ENCODE data around the gene ATP10A. TPM values are rescaled to one million over a fixed set of nuclear protein-coding genes. Genes with fewer than 3 reads are reported as not detected.

The ATP10A gene
- total RNA-seq, 1 experiment from 2014 or later: 3.9 TPM

- Histone ChIP-seq H3K9me3 (ENCODE audit: control insufficient read depth, low read depth, low read length) (no peaks in the 10 kb centered on the region), H2AFZ (ENCODE audit: low read length) (no peak overlapping the region), H4K91ac (ENCODE audit: insufficient read length, low read depth, low read length) (no peak overlapping the region), H3K4ac (ENCODE audit: low read depth, low read length) (no peak overlapping the region), H3T11ph (ENCODE audit: low read length) (no peak overlapping the region), H2BK15ac (ENCODE audit: low read depth, low read length) (no peak overlapping the region), H4K20me1 (ENCODE audit: control insufficient read depth, insufficient read depth, insufficient read length) (no peaks in the 10 kb centered on the region), H3K23me2 (ENCODE audit: insufficient read length, low read depth, low read length, poor library complexity, severe bottlenecking) (no peaks in the 10 kb centered on the region), H3K79me1 (ENCODE audit: insufficient read depth, low read depth, low read length, poor library complexity, severe bottlenecking) (no peaks in the 10 kb centered on the region), H2BK12ac (ENCODE audit: insufficient read length, low read depth, low read length) (no peak overlapping the region), H4K5ac (ENCODE audit: insufficient read length, low read depth, low read length) (no peak overlapping the region), H4K8ac (replicated peaks; ENCODE audit: insufficient read length, low read depth, low read length) (no peak overlapping the region), H3K18ac (ENCODE audit: insufficient read length, low read depth, low read length) (no peak overlapping the region), H2AK5ac (ENCODE audit: insufficient read length, low read length) (no peak overlapping the region), H3K14ac (ENCODE audit: insufficient read depth, low read length) (no peak overlapping the region), H3K56ac (ENCODE audit: insufficient read length, low read depth, low read length) (no peak overlapping the region), H2BK120ac (ENCODE audit: low read depth, low read length, poor library complexity, severe bottlenecking) (no peak overlapping the region), H3K4me1 (ENCODE audit: insufficient read depth, low read length) (no peaks in the 10 kb centered on the region), H3K4me2 (ENCODE audit: insufficient read depth, insufficient read length, low read length) (no peak overlapping the region), H3K27me3 (ENCODE audit: insufficient read depth, low read length) (no peaks in the 10 kb centered on the region), H3K27ac (ENCODE audit: insufficient read length, low read depth, low read length) (no peak overlapping the region), H3K23ac (ENCODE audit: insufficient read length, low read depth, low read length) (no peak overlapping the region), H3K9ac (ENCODE audit: extremely low read depth, insufficient read length, low read length) (no peak overlapping the region), H2BK20ac (ENCODE audit: low read depth, low read length, poor library complexity, severe bottlenecking) (no peak overlapping the region), H3K79me2 (ENCODE audit: insufficient read depth, low read length) (no peaks in the 10 kb centered on the region), H2BK5ac (ENCODE audit: insufficient read length, low read length) (no peak overlapping the region)
- no peak for DNase-seq
- Mint-ChIP-seq H3K27ac (no peak overlapping the region), H3K36me3 (ENCODE audit: insufficient read depth in 1 of 3, low read depth in 3 of 3) (peaks cover 0 to 13% (median 11%) of the 10 kb centered on the region in 3 experiments; a peak in 5 of 7 replicates), H3K4me1 (peaks cover 15 to 20% of the 10 kb centered on the region in 2 experiments), H3K4me3 (no peak overlapping the region), H3K27me3 (ENCODE audit: low read depth) (no peaks in the 10 kb centered on the region; the same call in none of the 2 replicates), H3K9me3 (peaks cover 0 to 11% of the 10 kb centered on the region in 2 experiments; a peak in 2 of 5 replicates)
- TF ChIP-seq, protein P1, sequence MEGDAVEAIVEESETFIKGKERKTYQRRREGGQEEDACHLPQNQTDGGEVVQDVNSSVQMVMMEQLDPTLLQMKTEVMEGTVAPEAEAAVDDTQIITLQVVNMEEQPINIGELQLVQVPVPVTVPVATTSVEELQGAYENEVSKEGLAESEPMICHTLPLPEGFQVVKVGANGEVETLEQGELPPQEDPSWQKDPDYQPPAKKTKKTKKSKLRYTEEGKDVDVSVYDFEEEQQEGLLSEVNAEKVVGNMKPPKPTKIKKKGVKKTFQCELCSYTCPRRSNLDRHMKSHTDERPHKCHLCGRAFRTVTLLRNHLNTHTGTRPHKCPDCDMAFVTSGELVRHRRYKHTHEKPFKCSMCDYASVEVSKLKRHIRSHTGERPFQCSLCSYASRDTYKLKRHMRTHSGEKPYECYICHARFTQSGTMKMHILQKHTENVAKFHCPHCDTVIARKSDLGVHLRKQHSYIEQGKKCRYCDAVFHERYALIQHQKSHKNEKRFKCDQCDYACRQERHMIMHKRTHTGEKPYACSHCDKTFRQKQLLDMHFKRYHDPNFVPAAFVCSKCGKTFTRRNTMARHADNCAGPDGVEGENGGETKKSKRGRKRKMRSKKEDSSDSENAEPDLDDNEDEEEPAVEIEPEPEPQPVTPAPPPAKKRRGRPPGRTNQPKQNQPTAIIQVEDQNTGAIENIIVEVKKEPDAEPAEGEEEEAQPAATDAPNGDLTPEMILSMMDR (conservative IDR thresholded peaks at IDR 0.05): no peak
- WGBS (ENCODE audit: extremely low coverage, insufficient read length, low lambda C conversion rate): no CpG with 5 or more reads among the region's 14 CpGs
Observed at GRCh38 chr15:25770031-25770430, 93.1 kb downstream of the ATP10A start.
